H1 (cell line): ENCODE measurements around the gene REG3G. TPM values are rescaled to one million over a fixed set of nuclear protein-coding genes. Genes with fewer than 3 reads are reported as not detected.

Experiments
- CTCF ChIA-PET: fragments of 300-600 bp; sonication (Branson Sonifier 250); formaldehyde crosslinking; loops from one replicate; lab custom pipeline; 2021; ENCODE audit not compliant: partially characterized antibody; lab: Charles Lee
- POLR2A ChIA-PET: fragments of 300-600 bp; sonication (Branson Sonifier 250); formaldehyde crosslinking; loops from one replicate; lab custom pipeline; 2021; ENCODE audit warnings: inconsistent platforms; ENCODE audit not compliant: partially characterized antibody; lab: Charles Lee
- DNase-seq, 2 experiments: peaks; one replicate each; pipeline versions ENCODE4 v3.0.0 to v3.0.0-alpha.2; 2010 to 2022; ENCODE audit warnings: low spot score in 2 of 2, low read depth in 1 of 2, mixed read lengths in 1 of 2
- FAIRE-seq: peaks from 2 replicates; lab custom pipeline; 2011; peaks lifted over from hg19 to GRCh38; lab: Jason Lieb, UNC
- H2AFZ ChIP-seq: 2 replicates; pipeline ENCODE4 v1.8.1; 2012; ENCODE audit warnings: low read length, inconsistent platforms
- H2AK5ac ChIP-seq: 2 replicates; pipeline ENCODE4 v1.6.1; 2013; ENCODE audit warnings: low read depth, low read length
- H2BK120ac ChIP-seq: replicated peaks from 2 replicates; pipeline ENCODE3; 2013; ENCODE audit warnings: low read depth, low read length, inconsistent platforms
- H2BK12ac ChIP-seq: 2 replicates; pipeline ENCODE4 v1.6.1; 2013; ENCODE audit warnings: low read depth, low read length
- H2BK15ac ChIP-seq: 2 replicates; pipeline ENCODE4 v1.6.1; 2013; ENCODE audit warnings: low read length
- H2BK20ac ChIP-seq: 2 replicates; pipeline ENCODE4 v1.6.1; 2013; ENCODE audit warnings: low read length
- H2BK5ac ChIP-seq: 2 replicates; pipeline ENCODE4 v1.6.1; 2013; ENCODE audit warnings: low read depth, low read length
- H3K14ac ChIP-seq: 2 replicates; pipeline ENCODE4 v1.6.1; 2013; ENCODE audit warnings: inconsistent platforms; ENCODE audit not compliant: insufficient read length
- H3K18ac ChIP-seq: 2 replicates; pipeline ENCODE4 v1.6.1; 2013; ENCODE audit warnings: low read length; ENCODE audit errors: extremely low read depth
- H3K23ac ChIP-seq: 2 replicates; pipeline ENCODE4 v1.6.1; 2013; ENCODE audit warnings: inconsistent platforms; ENCODE audit not compliant: insufficient read length
- H3K23me2 ChIP-seq: 2 replicates; pipeline ENCODE4 v1.6.1; 2013; ENCODE audit warnings: low read depth, low read length
- H3K27ac ChIP-seq: 2 replicates; pipeline ENCODE4 v1.6.1; 2011; ENCODE audit warnings: low read depth, low read length, inconsistent platforms
- H3K27me3 ChIP-seq, 4 experiments: replicated peaks in 1 of 4; 1 replicate in 1 of 4; 2 replicates in 3 of 4; pipeline versions ENCODE4 v1.6.1 to v1.8.1; 2011 to 2013; ENCODE audit warnings: low read length in 3 of 4, mild to moderate bottlenecking in 3 of 4, inconsistent platforms in 2 of 4, mixed read lengths in 2 of 4, moderate library complexity in 1 of 4; ENCODE audit not compliant: control insufficient read depth in 3 of 4, insufficient read depth in 3 of 4; ENCODE audit errors: extremely low read depth in 1 of 4
- H3K36me3 ChIP-seq, 4 experiments: 2 replicates each; pipeline versions ENCODE4 v1.6.1 to v1.8.1; 2011 to 2013; ENCODE audit warnings: mild to moderate bottlenecking in 4 of 4, low read length in 3 of 4, moderate library complexity in 2 of 4, control low read depth in 1 of 4, inconsistent platforms in 1 of 4; ENCODE audit not compliant: insufficient read depth in 4 of 4, control insufficient read depth in 2 of 4
- H3K4ac ChIP-seq: replicated peaks from 2 replicates; pipeline ENCODE3; 2013; ENCODE audit warnings: low read length, low read depth, mixed read lengths, inconsistent platforms; ENCODE audit not compliant: insufficient read length
- H3K4me1 ChIP-seq, 4 experiments: replicated peaks in 1 of 4; 1 replicate in 1 of 4; 2 replicates in 3 of 4; pipeline versions ENCODE4 v1.6.1 to v1.8.1; 2011 to 2013; ENCODE audit warnings: low read length in 3 of 4, inconsistent platforms in 2 of 4, mixed read lengths in 1 of 4; ENCODE audit not compliant: insufficient read depth in 4 of 4, control insufficient read depth in 3 of 4
- H3K4me2 ChIP-seq, 2 experiments: 2 replicates each; pipeline versions ENCODE4 v1.6.1 to v1.8.1; 2011 to 2013; ENCODE audit warnings: low read depth in 2 of 2, low read length in 2 of 2, control low read depth in 1 of 2, inconsistent platforms in 1 of 2, mild to moderate bottlenecking in 1 of 2; ENCODE audit not compliant: insufficient read depth in 1 of 2
- H3K4me3 ChIP-seq, 4 experiments: fragments of 200-600, 300-600 bp in 1 of 4; sonication (generic), shearing (Covaris generic), sonication (Bioruptor Twin) in 1 of 4; 2 replicates each; pipeline versions ENCODE4 v1.5.1 to v1.8.1; 2011 to 2016; ENCODE audit warnings: low read length in 4 of 4, low read depth in 3 of 4, control low read depth in 2 of 4, inconsistent platforms in 2 of 4, mild to moderate bottlenecking in 2 of 4, mixed read lengths in 1 of 4, moderate library complexity in 1 of 4; ENCODE audit not compliant: insufficient read depth in 2 of 4; ENCODE audit errors: extremely low read depth in 1 of 4
- H3K56ac ChIP-seq: replicated peaks from 2 replicates; pipeline ENCODE3; 2013; ENCODE audit warnings: low read depth, mild to moderate bottlenecking, mixed read lengths, low read length, inconsistent platforms; ENCODE audit not compliant: insufficient read length
- H3K79me1 ChIP-seq: 2 replicates; pipeline ENCODE4 v1.6.1; 2013; ENCODE audit warnings: low read depth, low read length, control low read depth
- H3K79me2 ChIP-seq, 2 experiments: 2 replicates each; pipeline versions ENCODE4 v1.6.1 to v1.8.1; 2012 to 2013; ENCODE audit warnings: low read length in 2 of 2, mild to moderate bottlenecking in 2 of 2, inconsistent platforms in 1 of 2; ENCODE audit not compliant: insufficient read depth in 2 of 2, control insufficient read depth in 1 of 2
- H3K9ac ChIP-seq, 4 experiments: replicated peaks in 1 of 4; 1 replicate in 1 of 4; 2 replicates in 3 of 4; pipeline versions ENCODE4 v1.6.1 to v1.8.1; 2011 to 2013; ENCODE audit warnings: low read depth in 3 of 4, low read length in 3 of 4, control low read depth in 2 of 4, mild to moderate bottlenecking in 2 of 4, moderate library complexity in 2 of 4, inconsistent platforms in 1 of 4; ENCODE audit errors: extremely low read depth in 1 of 4
- H3K9me3 ChIP-seq, 2 experiments: 2 replicates each; pipeline versions ENCODE4 v1.6.1 to v1.8.1; 2012 to 2013; ENCODE audit warnings: mild to moderate bottlenecking in 2 of 2, moderate library complexity in 2 of 2, control low read depth in 1 of 2, inconsistent platforms in 1 of 2, low read depth in 1 of 2, low read length in 1 of 2, mixed read lengths in 1 of 2; ENCODE audit not compliant: insufficient read depth in 2 of 2
- H4K20me1 ChIP-seq, 2 experiments: replicated peaks in 1 of 2; 2 replicates each; pipeline versions ENCODE3 to v1.8.1; 2011 to 2013; ENCODE audit warnings: inconsistent platforms in 2 of 2, low read length in 2 of 2, mild to moderate bottlenecking in 1 of 2; ENCODE audit not compliant: insufficient read depth in 2 of 2, control insufficient read depth in 1 of 2
- H4K5ac ChIP-seq: 2 replicates; pipeline ENCODE4 v1.6.1; 2013; ENCODE audit warnings: low read length, low read depth, mixed read lengths, inconsistent platforms; ENCODE audit not compliant: insufficient read length
- H4K8ac ChIP-seq: 2 replicates; pipeline ENCODE4 v1.8.0; 2013; ENCODE audit warnings: mild to moderate bottlenecking, moderate library complexity, low read length, inconsistent platforms; ENCODE audit not compliant: insufficient read depth; ENCODE audit errors: extremely low read depth
- H4K91ac ChIP-seq: replicated peaks from 2 replicates; pipeline ENCODE3; 2013; ENCODE audit warnings: low read length, mixed read lengths, inconsistent platforms; ENCODE audit not compliant: insufficient read length
- TAF7 ChIP-seq: optimal IDR thresholded peaks from 2 replicates; pipeline ENCODE3; 2011; ENCODE audit warnings: low read depth, mild to moderate bottlenecking, inconsistent platforms, low read length, moderate library complexity, borderline replicate concordance
- WGBS, 2 experiments: shearing (Covaris generic) in 1 of 2; methylation state at CpG; one replicate each; pipeline versions ENCODE4 v1.1.6 to v1.1.7; 2013 to 2015; ENCODE audit warnings: low lambda C conversion rate in 2 of 2, mixed read lengths in 2 of 2, inconsistent platforms in 1 of 2, low coverage in 1 of 2, missing lambda C conversion rate in 1 of 2; ENCODE audit not compliant: insufficient replicate concordance in 2 of 2, insufficient coverage in 1 of 2, insufficient read length in 1 of 2; ENCODE audit errors: extremely low coverage in 1 of 2, missing lambda C conversion rate in 1 of 2; 5-methylcytosine and 5-hydroxymethylcytosine counted together
- long read RNA-seq, 2 experiments: library from RNA in 1 of 2; library from capped mRNA in 1 of 2; stranded (forward); transcript quantifications; one replicate each; pipeline ENCODE4 v2.0.0, GENCODE V29; 2021; ENCODE audit warnings: inconsistent platforms in 1 of 2
- polyA minus RNA-seq, 3 experiments: library from RNA; depleted of rRNA, polyadenylated mRNA; stranded (reverse); fragments of >200 nt; gene quantifications; 1 replicate in 2 of 3; 2 replicates in 1 of 3; pipeline ENCODE4 v1.2.3, GENCODE V29; 2011
- polyA plus RNA-seq, 7 experiments: library from polyadenylated mRNA; depleted of rRNA in 3 of 7; stranded (reverse) in 5 of 7; unstranded in 2 of 7; fragments of >200 nt in 5 of 7; fragments of 200-250 nt in 2 of 7; gene quantifications; 1 replicate in 5 of 7; 2 replicates in 1 of 7; 4 replicates in 1 of 7; pipeline versions ENCODE4 v1.2.1 to v1.2.3, GENCODE V29; 2011 to 2013; ENCODE audit warnings: missing spikeins in 2 of 7, mixed read lengths in 2 of 7
- total RNA-seq: library from RNA; stranded (reverse); fragmentation: NEBNext Ultra II Directional; extraction: Animal tissue kit (Norgen Biotek cat#: 25700); gene quantifications from 2 replicates; pipeline ENCODE4 v1.2.1, GENCODE V29; 2021

REG3G gene
- total RNA-seq (not detected in 2 replicates), polyA plus RNA-seq (2011; rRNA removed) (not detected in 2 replicates), polyA minus RNA-seq (2011; rRNA and poly(A)+ RNA removed) (not detected in 2 replicates)
- not detected for polyA plus RNA-seq (2011; cell fraction: cytosol; rRNA removed)
- polyA plus RNA-seq (2011; cell fraction: nucleus; rRNA removed), result not detected
- polyA plus RNA-seq (2012, experiment 1 of 2), result not detected in 4 replicates
- not detected for polyA plus RNA-seq (2012, experiment 2 of 2)
- not detected for polyA plus RNA-seq (2013, experiment 1 of 2)
- polyA plus RNA-seq (2013, experiment 2 of 2), result not detected
- polyA minus RNA-seq (2011; cell fraction: cytosol; rRNA and poly(A)+ RNA removed), result not detected
- not detected for polyA minus RNA-seq (2011; cell fraction: nucleus; rRNA and poly(A)+ RNA removed)
- long read RNA-seq, experiment 1, result 0 reads
- long read RNA-seq, experiment 2, result 0 reads

DNA sequence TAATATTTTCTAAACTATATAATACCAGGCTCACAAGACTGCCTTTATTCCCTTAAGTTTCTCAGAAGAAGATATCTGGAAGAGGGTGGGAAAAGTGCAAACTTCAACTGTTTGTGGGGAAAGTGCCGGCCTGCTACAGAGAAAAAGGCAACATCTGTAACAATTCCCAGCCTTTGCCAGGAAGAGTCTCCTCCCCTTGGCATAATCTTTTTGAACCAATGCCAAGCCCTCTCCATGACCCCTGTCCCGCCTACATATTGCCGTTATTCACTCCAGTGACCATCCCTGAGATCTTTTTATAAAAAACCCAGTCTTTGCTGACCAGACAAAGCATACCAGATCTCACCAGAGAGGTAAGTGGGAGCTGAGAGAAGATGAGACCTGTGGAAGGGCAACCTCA lies at the start of gene REG3G:
Gene REG3G (plus strand): TSS at position 282 of the 400 bp plus-strand sequence. CDS start 392 bp downstream, outside the sequence.
- Histone ChIP-seq H3K23me2 (no peaks in the 10 kb centered on the region), H3K27me3 (no peaks in the 10 kb centered on the region), H2BK120ac (no peak within 1 kb of the TSS), H3K18ac (no peak within 1 kb of the TSS), H3K56ac (no peak within 1 kb of the TSS), H2BK20ac (no peak within 1 kb of the TSS), H2BK12ac (no peak within 1 kb of the TSS), H4K20me1 (no peaks in the 10 kb centered on the region), H3K79me1 (no peaks in the 10 kb centered on the region), H2BK5ac (no peak within 1 kb of the TSS), H3K4me3 (no peak within 1 kb of the TSS), H2BK15ac (no peak within 1 kb of the TSS), H3K4me1 (no peaks in the 10 kb centered on the region), H3K23ac (no peak within 1 kb of the TSS), H3K9ac (no peak within 1 kb of the TSS), H4K5ac (no peak within 1 kb of the TSS), H3K4ac (no peak within 1 kb of the TSS), H3K4me2 (no peak within 1 kb of the TSS), H3K79me2 (no peaks in the 10 kb centered on the region), H4K8ac (no peak within 1 kb of the TSS; the same call in 1 of the 2 replicates), H4K91ac (no peak within 1 kb of the TSS), H2AFZ (no peak within 1 kb of the TSS), H3K36me3 (no peaks in the 10 kb centered on the region; a peak in 1 of 8 replicates), H3K9me3 (no peaks in the 10 kb centered on the region), H2AK5ac (no peak within 1 kb of the TSS), H3K27ac (no peak within 1 kb of the TSS), H3K14ac (no peak within 1 kb of the TSS)
- no peak for DNase-seq
- ChIA-PET POLR2A (interaction anchor here (0.7 kb wide), 1 partner anchor 376 kb away, joined by 4 read pairs; no protein-coding TSS in a partner anchor), CTCF (interaction anchor here (0.6 kb wide), 1 partner anchor 200 kb away, joined by 3 read pairs; no protein-coding TSS in a partner anchor)
- no peak for TF ChIP-seq TAF7
- no peak for FAIRE-seq
- WGBS, 2 experiments, result 93% methylated on average over 3 of the region's 3 CpGs; no CpG with 5 or more reads in 1 of the 2 experiments
